Measurements from ENCODE around the gene BCS1L.
A peak's percentile ranks its signal among the peaks of the same experiment; 100 is the strongest.

The BCS1L gene

GRCh38 chr2:218659258-218659987, at the start of gene BCS1L, which contains the start of gene ZNF142:
Gene BCS1L (plus strand): TSS chr2:218659683. CDS start chr2:218660988, 1,305 bp downstream.
Gene ZNF142 (minus strand): TSS chr2:218659623. CDS start chr2:218656429, 3,194 bp downstream.
- peaks cover 85% of the 10 kb centered on the region for H3K36me3 Mint-ChIP-seq
- ATAC-seq (peak; percentile 97), DNase-seq (ENCODE audit: low spot score in 2 of 2) (peak; percentile 85 to 97)
- peaks cover 44% of the 10 kb centered on the region for H3K4me1 Mint-ChIP-seq
- H3K27ac Mint-ChIP-seq, result peak within 1 kb of the TSS; percentile 94
- H3K4me3 Mint-ChIP-seq, result peak within 1 kb of the TSS; percentile 97
- H3K9me3 Mint-ChIP-seq, result no peaks in the 10 kb centered on the region

GRCh38 chr2:218615868-218616315, 43.6 kb upstream of the BCS1L start:
- ATAC-seq (no peak), DNase-seq (ENCODE audit: low spot score in 2 of 2) (no peak)
- H3K4me3 Mint-ChIP-seq, result no peak overlapping the region
- H3K36me3 Mint-ChIP-seq, result no peaks in the 10 kb centered on the region
- no peaks in the 10 kb centered on the region for H3K4me1 Mint-ChIP-seq
- no peak overlapping the region for H3K27ac Mint-ChIP-seq
- H3K9me3 Mint-ChIP-seq, result no peaks in the 10 kb centered on the region

- Mint-ChIP-seq H3K36me3 (no peaks in the 10 kb centered on the region), H3K4me1 (no peaks in the 10 kb centered on the region), H3K9me3 (no peaks in the 10 kb centered on the region), H3K4me3 (no peak overlapping the region), H3K27ac (no peak overlapping the region)
- ATAC-seq, result no peak
- no peak for DNase-seq (ENCODE audit: low spot score in 2 of 2)
Observed at GRCh38 chr2:218618102-218618860, 41.2 kb upstream of the BCS1L start.

GRCh38 chr2:218621007-218621406, 38.5 kb upstream of the BCS1L start:
- H3K4me1 Mint-ChIP-seq, result no peaks in the 10 kb centered on the region
- H3K36me3 Mint-ChIP-seq, result no peaks in the 10 kb centered on the region
- H3K27ac Mint-ChIP-seq, result no peak overlapping the region
- no peaks in the 10 kb centered on the region for H3K9me3 Mint-ChIP-seq
- DNase-seq (ENCODE audit: low spot score in 2 of 2) (no peak), ATAC-seq (no peak)
- no peak overlapping the region for H3K4me3 Mint-ChIP-seq

GRCh38 chr2:218622606-218623365, 36.7 kb upstream of the BCS1L start:
- Mint-ChIP-seq H3K36me3 (no peaks in the 10 kb centered on the region), H3K27ac (no peak overlapping the region), H3K9me3 (no peaks in the 10 kb centered on the region), H3K4me3 (no peak overlapping the region), H3K4me1 (peaks cover under 1% of the 10 kb centered on the region)
- ATAC-seq (no peak), DNase-seq (ENCODE audit: low spot score in 2 of 2) (no peak)

GRCh38 chr2:218623366-218623705, 36.1 kb upstream of the BCS1L start:
- peaks cover 6% of the 10 kb centered on the region for H3K4me1 Mint-ChIP-seq
- no peaks in the 10 kb centered on the region for H3K36me3 Mint-ChIP-seq
- no peak overlapping the region for H3K4me3 Mint-ChIP-seq
- no peak for ATAC-seq
- DNase-seq (ENCODE audit: low spot score in 2 of 2), result no peak
- H3K27ac Mint-ChIP-seq, result no peak overlapping the region
- no peaks in the 10 kb centered on the region for H3K9me3 Mint-ChIP-seq

- no peaks in the 10 kb centered on the region for H3K9me3 Mint-ChIP-seq
- DNase-seq (ENCODE audit: low spot score in 2 of 2), result no peak
- H3K36me3 Mint-ChIP-seq, result no peaks in the 10 kb centered on the region
- H3K4me3 Mint-ChIP-seq, result no peak overlapping the region
- no peak for ATAC-seq
- H3K4me1 Mint-ChIP-seq, result peaks cover 6% of the 10 kb centered on the region
- H3K27ac Mint-ChIP-seq, result no peak overlapping the region
Observed at GRCh38 chr2:218626369-218626768, 33.1 kb upstream of the BCS1L start.

GRCh38 chr2:218627939-218628338, 31.5 kb upstream of the BCS1L start:
- Mint-ChIP-seq H3K9me3 (no peaks in the 10 kb centered on the region), H3K27ac (no peak overlapping the region), H3K4me1 (peaks cover 6% of the 10 kb centered on the region), H3K4me3 (no peak overlapping the region), H3K36me3 (no peaks in the 10 kb centered on the region)
- ATAC-seq, result peak; percentile 87
- no peak for DNase-seq (ENCODE audit: low spot score in 2 of 2)

GRCh38 chr2:218631837-218632236, 27.6 kb upstream of the BCS1L start:
- no peak for ATAC-seq
- Mint-ChIP-seq H3K9me3 (no peaks in the 10 kb centered on the region), H3K4me3 (no peak overlapping the region), H3K4me1 (peaks cover 6% of the 10 kb centered on the region), H3K27ac (peak overlapping the region; percentile 23), H3K36me3 (peaks cover 34% of the 10 kb centered on the region)
- no peak for DNase-seq (ENCODE audit: low spot score in 2 of 2)

- Mint-ChIP-seq H3K27ac (no peak overlapping the region), H3K9me3 (no peaks in the 10 kb centered on the region), H3K4me3 (no peak overlapping the region), H3K36me3 (peaks cover 73% of the 10 kb centered on the region), H3K4me1 (no peaks in the 10 kb centered on the region)
- no peak for DNase-seq (ENCODE audit: low spot score in 2 of 2)
- ATAC-seq, result no peak
Observed at GRCh38 chr2:218635719-218636118, 23.8 kb upstream of the BCS1L start.

- Mint-ChIP-seq H3K36me3 (peaks cover 94% of the 10 kb centered on the region), H3K27ac (no peak overlapping the region), H3K4me3 (no peak overlapping the region)
Observed at GRCh38 chr2:218638372-218638771, 21.1 kb upstream of the BCS1L start.

GRCh38 chr2:218642121-218642656, 17.3 kb upstream of the BCS1L start:
- ATAC-seq (no peak), DNase-seq (ENCODE audit: low spot score in 2 of 2) (no peak)
- H3K9me3 Mint-ChIP-seq, result no peaks in the 10 kb centered on the region
- no peak overlapping the region for H3K27ac Mint-ChIP-seq
- no peaks in the 10 kb centered on the region for H3K4me1 Mint-ChIP-seq
- H3K4me3 Mint-ChIP-seq, result no peak overlapping the region
- peaks cover 93% of the 10 kb centered on the region for H3K36me3 Mint-ChIP-seq

More at GRCh38 chr2:218638372-218638771, 21.1 kb upstream of the BCS1L start:
- ATAC-seq (no peak), DNase-seq (ENCODE audit: low spot score in 2 of 2) (no peak)
- Mint-ChIP-seq H3K9me3 (no peaks in the 10 kb centered on the region), H3K4me1 (no peaks in the 10 kb centered on the region)

GRCh38 chr2:218642786-218643185, 16.7 kb upstream of the BCS1L start:
- DNase-seq (ENCODE audit: low spot score in 2 of 2), result no peak
- Mint-ChIP-seq H3K9me3 (no peaks in the 10 kb centered on the region), H3K36me3 (peaks cover 93% of the 10 kb centered on the region), H3K27ac (no peak overlapping the region), H3K4me1 (peaks cover under 1% of the 10 kb centered on the region), H3K4me3 (no peak overlapping the region)
- peak; percentile 14 for ATAC-seq

GRCh38 chr2:218643751-218644310, 15.7 kb upstream of the BCS1L start:
- H3K36me3 Mint-ChIP-seq, result peaks cover 93% of the 10 kb centered on the region
- ATAC-seq (no peak), DNase-seq (ENCODE audit: low spot score in 2 of 2) (no peak)
- peaks cover 11% of the 10 kb centered on the region for H3K4me1 Mint-ChIP-seq
- H3K9me3 Mint-ChIP-seq, result no peaks in the 10 kb centered on the region
- peak overlapping the region; percentile 23 for H3K27ac Mint-ChIP-seq
- H3K4me3 Mint-ChIP-seq, result no peak overlapping the region

- Mint-ChIP-seq H3K9me3 (no peaks in the 10 kb centered on the region), H3K36me3 (peaks cover 93% of the 10 kb centered on the region), H3K4me3 (no peak overlapping the region), H3K4me1 (peaks cover 11% of the 10 kb centered on the region), H3K27ac (peak overlapping the region; percentile 23)
- DNase-seq (ENCODE audit: low spot score in 2 of 2) (no peak), ATAC-seq (no peak)
Observed at GRCh38 chr2:218644721-218645120, 14.8 kb upstream of the BCS1L start.
